GM18520 (cell line): ENCODE measurements around the gene IL32.
"Not testable (repeated sequence)": the region's sequence is repeated elsewhere in the genome, so short reads cannot be mapped to it uniquely, and the experiment has no call there.

Source experiments
- ATAC-seq: cut with Tn5 transposase; IDR thresholded peaks from one replicate; pipeline ENCODE4 v1.9.1; 2021; ENCODE audit not compliant: unreplicated experiment

The IL32 gene

DNA sequence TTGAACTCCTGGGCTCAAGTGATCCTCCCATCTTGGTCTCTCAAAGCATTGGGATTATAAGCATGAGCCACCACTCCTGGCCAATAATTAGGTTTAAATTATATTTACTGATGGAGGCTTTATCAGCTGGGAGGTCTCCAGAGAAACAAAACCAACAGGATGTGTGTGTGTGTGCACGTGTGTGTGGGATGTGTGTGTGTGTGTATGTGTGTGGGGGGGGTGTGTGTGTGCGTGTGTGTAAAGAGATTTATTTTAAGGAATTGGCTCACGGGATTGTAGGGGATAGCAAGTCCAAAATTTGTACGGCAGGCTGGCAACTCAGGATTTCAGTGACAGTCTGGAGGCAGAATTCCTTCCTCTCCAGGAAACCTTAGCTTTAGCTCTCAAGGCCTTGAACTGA lies 14.4 kb upstream of the IL32 start:
- no peak for ATAC-seq

DNA sequence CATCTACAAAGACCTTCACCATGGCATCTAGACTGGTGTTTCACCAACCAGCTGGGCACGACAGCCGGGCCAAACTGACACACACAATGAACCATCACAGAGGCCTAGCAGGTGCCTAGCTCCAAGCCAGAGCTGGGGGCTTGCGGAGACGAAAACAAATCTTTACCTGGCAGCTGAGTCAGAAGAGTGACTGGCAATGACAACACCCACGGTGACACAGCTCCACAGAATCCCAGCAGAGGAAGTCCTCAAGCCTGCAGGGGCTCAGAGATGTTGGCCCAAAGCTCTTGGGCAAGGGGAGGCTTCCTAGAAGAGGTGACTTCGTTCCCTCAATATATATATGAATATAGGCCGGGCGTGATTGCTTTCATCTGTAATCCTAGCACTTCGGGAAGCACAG lies 13.9 kb upstream of the IL32 start:
- no peak for ATAC-seq

DNA sequence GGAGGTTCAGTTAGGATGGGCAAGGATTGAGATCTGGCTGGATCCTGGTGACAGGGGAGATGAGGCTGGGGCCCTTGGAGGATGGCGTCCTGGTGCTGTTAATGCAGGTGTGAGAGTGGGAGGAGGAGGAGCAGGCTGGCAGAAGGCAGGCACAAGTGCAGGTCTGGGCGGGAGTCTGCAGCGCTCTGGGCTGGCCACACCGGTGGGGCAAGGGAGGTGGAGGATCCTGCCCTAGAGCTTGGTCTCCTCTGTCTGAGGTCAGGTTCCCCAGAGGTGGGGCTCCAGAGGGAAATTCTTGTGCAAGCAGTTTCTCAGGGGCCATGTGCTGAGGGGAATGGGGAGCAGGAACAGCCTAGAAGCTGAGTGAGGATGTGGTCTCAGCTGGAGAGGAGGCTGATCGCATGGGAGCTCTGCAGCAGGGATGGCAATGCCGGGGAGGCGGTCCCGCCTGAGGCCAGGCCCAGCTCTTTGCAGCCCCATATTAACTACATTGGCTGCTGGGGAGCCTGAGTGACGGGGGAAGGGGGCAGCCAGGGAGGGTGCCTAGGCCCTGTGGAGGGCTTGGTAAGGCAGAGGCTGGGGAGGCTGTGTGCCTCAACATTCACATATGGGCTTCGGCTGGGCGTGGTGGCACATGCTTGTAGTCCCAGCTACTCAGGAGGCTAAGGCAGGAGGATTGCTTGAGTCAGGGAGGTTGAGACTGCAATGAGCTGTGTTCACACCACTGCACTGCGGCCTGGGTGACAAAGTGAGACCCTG lies 12.7 kb upstream of the IL32 start:
- ATAC-seq, result not testable (repeated sequence)

DNA sequence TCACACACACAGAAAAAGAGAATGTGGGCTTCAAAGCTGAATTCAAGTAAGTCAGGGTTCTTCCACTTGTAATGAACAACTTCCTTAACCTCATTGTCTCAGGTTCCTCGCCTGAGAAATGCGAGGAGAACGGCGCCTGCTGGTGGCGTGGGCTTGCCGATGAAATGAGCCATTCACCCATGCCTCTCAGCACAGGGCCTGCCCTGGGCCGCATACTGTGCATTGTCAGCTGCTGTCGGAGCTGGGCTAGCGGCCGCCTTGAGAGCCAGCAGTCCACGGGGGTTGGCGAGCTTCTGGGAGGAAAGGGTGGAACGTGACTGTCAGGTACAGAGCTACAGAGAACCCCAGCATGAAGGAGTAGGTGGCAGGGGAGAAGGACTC lies 12.1 kb upstream of the IL32 start:
- not testable (repeated sequence) for ATAC-seq

DNA sequence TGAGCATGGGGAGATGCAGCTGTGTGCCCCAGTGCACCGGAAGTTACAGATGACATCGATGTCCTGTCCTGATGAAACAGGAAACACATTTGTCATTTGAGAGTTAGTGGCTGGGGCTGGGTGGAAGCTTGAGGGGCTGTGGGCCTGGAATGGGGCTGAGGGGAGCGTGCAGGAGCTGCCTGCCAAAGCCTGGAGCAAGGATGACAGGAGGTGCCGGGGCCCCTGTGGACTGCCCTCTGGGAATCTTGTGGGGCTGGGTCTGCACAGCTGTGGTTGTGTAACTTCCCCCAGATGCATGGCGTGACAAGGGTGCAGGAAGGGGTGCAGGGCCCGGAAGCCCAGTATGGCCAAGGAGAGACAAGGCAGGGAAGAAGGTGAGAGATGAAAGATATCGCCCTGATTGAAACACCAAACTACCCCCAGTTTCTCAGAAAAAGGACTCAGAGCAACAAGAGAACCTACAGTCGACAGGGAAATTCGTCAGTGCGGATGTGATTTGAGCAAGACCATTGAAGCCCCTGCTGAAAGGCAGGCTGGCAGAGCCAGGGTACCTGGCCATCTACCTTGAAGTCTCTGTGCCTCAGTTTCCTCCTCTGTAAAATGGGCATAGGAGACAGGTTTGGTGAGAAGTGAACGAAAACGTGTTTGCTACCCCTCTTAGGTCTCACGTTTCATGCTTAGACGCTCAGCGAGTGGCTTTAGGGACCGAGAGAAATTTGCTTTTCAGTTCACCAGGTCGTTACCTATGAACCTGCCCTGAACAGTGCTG lies 10.3 kb upstream of the IL32 start:
- ATAC-seq, result no peak

DNA sequence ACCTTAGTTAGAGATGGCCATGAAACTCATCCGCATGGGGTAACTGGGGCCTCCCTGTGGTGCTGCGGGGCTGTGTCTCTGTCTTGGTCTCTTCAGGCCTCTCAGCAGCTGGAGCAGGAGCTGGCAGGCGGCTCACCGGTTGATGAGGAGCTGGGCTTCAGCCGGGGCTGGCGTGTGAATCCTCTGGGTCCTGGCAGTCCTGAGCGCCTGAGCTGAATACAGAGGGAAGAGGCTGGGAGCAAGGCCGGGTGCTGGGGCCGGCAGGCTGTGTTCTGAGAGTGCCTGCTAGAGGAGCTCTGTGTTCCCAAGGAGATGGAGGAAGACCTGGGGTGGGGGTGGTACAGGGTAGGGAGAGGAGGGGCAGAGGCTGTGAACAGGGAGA lies 9.7 kb upstream of the IL32 start:
- ATAC-seq, result not testable (repeated sequence)

DNA sequence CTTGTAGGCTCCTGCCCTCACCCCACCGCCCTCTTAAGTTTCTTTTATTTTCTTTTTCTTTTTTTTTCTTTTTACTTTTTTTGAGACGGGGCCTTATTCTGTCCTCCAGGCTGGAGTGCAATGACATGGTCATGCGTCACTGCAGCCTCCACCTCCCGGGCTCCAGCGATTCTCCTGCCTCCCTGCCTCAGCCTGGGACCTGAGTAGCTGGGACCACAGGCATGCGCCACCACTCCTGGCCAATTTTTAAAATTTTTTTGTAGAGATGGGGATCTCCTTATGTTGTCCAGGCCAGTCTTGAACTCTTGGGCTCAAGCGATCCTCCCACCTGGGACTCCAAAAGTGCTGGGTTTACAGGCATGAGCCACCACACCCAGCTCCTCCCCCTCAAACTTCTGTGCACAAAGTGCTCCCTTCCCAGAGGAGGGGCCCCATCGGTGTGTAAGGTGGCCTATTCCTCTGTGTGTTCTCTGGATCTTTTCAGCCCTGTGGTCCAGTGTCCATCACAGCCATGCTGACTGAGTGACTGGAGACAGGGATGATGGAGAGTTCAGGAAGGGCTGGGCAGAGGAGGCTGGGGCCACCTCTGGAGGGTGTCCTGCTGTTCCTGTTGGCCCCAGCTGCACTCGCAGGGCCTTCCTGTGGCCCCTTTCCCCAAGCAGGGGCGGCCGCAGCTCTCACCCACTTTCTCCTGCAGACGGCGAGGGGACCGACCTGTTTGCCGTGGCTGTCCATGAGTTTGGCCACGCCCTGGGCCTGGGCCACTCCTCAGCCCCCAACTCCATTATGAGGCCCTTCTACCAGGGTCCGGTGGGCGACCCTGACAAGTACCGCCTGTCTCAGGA lies 8.9 kb upstream of the IL32 start:
- ATAC-seq, result no peak

DNA sequence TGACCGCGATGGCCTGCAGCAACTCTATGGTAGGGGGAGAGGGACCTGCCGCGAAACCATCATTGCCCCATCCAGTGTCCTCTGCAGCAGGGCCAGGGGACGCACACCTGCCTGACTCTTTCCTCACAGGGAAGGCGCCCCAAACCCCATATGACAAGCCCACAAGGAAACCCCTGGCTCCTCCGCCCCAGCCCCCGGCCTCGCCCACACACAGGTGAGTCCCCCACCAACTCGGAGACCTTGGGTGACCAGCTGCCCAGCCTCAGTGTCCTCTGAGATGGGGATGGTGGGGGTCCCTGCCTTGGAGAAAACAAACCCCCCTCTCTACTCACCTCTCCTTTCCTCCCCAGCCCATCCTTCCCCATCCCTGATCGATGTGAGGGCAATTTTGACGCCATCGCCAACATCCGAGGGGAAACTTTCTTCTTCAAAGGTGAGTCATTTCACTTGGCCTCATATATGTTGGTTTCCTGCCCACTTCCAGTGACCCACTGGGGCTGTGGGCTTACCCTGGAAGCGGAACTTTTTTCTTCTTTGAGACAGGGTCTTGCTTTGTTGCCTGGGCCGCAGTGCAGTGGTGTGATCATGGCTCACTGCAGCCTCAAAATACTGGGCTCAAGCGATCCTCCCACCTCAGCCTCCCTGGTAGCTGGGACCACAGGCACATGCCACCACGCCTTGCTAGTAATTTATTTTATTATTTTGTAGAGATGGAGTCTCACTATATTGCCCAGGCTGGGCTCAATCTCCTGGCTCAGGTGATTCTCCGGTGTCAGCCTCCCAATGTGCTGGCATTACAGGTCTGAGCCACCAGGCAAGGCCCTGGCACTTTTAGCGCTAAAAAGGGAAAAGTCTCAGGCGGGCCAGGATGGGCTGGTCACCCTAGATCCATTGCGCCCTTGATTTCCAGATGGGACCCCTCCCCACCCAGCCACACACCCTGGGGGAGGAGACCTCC lies 8.0 kb upstream of the IL32 start:
- no peak for ATAC-seq

DNA sequence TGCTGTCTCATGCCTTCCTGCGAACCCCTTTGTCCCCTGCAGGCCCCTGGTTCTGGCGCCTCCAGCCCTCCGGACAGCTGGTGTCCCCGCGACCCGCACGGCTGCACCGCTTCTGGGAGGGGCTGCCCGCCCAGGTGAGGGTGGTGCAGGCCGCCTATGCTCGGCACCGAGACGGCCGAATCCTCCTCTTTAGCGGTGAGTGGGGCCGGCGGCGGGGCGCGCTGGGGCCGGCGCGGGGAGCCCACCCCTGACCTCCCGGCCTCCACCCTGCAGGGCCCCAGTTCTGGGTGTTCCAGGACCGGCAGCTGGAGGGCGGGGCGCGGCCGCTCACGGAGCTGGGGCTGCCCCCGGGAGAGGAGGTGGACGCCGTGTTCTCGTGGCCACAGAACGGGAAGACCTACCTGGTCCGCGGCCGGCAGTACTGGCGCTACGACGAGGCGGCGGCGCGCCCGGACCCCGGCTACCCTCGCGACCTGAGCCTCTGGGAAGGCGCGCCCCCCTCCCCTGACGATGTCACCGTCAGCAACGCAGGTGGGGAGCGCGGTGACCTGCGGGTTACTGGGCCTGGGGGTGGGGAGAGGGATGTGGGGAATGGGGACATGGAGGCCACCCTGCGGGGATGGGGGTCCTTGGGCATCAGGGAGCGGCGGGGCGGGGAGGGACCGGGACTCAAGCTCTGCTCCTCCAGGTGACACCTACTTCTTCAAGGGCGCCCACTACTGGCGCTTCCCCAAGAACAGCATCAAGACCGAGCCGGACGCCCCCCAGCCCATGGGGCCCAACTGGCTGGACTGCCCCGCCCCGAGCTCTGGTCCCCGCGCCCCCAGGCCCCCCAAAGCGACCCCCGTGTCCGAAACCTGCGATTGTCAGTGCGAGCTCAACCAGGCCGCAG lies 7.1 kb upstream of the IL32 start:
- no peak for ATAC-seq

DNA sequence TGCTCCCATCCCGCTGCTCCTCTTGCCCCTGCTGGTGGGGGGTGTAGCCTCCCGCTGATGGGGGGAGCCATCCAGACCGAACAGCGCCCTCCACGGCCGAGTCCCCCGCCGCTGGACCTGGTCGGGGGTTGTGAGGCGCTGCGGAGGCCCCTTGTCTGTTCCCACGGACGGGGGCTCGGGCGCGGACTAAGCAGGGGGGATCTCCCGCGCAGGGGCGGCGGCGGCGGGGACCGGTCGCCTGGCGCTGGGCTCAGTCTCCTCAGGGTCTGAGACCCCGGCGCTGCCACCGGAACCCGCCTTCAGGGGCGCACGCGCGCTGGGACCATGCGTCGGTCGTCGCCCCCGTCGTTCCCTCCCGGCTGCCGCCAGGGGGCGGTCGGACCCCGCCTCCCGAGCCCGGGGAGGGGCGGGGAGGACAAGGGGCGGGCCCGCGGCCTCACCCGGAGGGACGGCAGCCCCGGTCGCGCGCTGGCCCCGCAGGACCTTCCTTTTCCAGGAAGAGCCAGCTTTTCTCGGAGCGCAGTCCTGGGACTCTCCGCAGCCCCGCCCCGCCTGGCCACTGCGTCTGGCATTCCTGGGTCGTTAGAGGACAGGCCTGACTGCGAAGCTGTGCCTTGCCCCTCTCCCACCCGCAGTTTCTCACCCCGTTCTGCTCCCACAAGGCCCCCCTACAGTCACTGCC lies 6.3 kb upstream of the IL32 start:
- ATAC-seq, result peak; percentile 70

DNA sequence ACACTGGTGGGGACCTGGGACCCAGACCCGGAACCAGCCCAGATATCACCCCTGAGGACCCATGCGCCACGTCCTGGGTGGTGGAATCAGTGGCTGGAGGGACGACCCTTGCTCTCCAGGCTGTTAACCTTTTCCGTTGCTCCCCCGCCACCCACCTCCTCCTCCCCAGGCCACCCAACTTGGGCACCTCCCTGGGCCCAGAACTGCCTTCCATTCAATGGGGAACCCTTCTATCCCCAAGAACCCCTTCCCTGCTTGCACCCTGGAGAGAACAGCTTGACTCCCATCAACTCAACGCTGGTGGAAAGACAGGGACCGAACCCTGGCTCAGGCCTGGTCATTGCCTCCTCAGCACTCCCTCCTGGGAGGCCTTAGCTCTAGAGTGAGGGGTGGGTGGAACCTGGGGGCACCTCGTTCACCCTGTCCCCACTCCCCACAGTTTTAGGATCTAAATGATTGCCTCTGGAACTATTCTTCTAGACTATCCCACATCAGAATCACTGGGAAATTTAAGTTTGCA lies 5.7 kb upstream of the IL32 start:
- ATAC-seq, result no peak

DNA sequence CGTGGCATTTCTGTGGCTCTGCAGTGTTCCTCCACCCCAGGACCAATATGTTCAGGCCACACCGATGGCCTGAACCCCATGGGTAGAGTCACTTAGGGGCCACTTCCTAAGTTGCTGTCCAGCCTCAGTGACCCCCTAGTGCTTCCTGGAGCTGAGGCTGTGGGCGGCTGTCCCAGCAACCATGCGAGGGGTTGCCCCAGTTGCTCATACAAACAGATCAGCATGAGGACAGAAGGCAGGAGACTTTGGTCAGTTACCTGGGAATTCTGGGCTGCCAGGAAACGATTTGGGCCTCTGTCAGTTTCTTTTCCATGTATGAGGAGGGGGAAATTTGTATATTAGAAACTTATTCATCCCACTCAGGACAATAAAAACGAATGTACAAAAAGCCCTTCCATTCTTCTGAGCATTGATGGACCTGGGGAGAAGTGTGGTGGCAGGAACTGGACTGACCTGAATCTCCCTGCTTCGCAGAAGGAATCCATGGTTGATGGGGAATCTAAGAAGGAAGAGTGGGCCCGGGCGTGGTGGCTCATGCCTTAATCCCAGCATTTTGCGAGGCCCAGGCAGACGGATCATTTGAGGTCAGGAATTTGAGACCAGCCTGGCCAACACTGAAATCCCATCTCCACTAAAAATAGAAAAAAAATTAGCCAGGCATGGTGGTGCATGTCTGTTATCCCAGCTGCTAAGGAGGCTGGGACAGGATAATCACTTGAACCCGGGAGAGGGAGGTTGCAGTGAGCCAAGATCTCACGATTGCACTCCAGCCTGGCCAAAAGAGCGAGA lies 4.9 kb upstream of the IL32 start:
- no peak for ATAC-seq

DNA sequence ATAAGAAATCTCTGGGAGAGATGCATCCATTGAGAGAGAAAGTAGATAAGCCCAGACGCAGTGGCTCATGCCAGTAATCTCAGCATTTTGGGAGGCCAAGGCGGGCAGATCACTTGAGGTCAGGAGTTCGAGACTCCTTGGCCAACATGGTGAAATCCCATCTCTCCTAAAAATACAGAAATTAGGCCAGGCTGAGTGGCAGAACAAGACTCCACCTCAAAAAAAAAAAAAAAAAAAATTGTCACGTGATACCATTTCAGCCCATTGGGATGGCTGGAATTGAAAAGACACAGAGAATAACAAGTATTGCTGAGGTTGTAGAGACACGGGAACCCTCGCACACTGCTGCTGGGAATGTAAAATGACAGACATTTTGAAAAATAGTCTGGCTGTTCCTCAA lies 2.9 kb upstream of the IL32 start:
- ATAC-seq, result no peak

DNA sequence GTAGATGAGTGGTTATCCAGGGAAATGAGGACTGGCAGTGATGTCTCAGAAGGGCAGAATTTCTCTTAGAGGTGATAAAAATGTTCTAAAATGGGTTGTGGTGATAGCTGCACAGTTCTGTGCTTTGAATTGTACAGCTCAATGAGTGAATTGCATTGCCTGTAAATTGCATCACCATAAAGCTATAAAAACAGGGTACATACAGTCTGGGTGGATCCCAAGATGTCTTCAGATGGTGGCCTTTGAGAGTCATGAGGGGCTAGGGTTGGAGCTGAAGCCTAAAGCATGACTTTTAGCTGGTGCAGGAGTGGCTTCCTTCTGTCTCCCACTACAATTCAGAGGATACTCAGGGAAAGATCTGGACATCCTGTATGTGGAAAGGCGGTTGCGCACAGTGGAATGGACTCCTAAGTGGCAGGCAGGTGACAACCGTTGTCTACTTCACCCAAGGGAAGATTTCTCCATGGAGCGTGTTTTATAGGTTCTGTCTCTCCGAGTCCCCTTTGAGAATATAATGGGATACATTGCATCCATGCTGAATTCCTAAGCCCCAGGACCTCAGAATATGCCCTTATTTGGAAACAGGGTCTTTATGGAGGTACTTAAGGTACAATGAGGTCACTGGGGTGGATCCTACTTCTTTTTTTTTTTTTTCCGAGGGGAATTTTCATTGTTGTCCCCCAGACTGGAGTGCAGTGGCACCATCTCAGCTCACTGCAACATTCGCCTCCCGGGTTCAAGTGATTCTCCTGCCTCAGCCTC lies 1.6 kb upstream of the IL32 start:
- no peak for ATAC-seq

DNA sequence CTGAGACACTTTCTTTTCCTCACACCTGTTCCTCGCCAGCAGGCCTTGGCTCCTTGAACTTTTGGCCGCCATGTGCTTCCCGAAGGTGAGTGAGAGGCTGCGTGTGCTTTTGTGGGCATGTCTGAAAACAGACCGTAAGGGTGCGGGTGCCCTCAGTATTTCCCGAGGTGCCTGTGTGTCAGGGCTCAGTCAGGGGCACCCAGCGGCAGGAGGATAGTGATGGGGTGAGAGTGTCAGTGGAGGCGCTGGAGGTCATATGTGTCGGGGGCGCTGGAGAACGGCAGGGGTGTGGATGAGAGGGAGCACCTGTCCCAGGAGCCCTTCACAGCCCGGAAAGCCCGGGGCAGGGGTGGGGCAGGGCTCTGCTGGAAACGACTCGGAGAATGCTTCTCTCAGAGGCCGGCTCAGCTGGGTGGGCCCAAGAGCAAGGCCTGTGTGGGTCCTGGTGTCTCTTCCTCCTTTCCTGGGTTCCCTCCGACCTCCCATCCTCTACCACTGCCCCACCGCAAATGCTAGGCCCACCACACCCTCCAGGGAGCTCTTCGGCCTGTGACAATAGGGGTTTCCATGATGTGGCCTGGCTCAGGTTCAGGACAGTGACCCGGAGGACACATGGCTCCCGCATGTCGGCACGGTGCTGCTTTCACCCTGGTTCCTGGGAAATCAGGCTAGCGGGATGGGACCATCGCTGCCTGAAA lies 451 bp downstream of the IL32 start:
- ATAC-seq, result no peak

DNA sequence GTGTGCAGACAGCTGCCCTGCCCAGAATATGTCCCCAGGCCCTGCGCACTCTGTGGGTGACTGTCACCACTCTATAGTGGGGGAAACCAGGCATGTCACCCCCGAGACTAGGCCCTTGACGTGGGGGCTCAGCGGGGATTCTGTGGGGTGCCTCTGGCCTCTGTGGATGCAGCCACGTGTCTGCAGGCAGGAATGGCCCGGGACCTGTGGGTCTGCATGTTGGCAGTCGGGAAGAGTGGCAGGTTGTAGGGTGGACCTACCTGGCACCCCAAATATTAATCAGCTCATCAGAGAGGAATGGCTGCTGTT lies 954 bp downstream of the IL32 start:
- no peak for ATAC-seq

DNA sequence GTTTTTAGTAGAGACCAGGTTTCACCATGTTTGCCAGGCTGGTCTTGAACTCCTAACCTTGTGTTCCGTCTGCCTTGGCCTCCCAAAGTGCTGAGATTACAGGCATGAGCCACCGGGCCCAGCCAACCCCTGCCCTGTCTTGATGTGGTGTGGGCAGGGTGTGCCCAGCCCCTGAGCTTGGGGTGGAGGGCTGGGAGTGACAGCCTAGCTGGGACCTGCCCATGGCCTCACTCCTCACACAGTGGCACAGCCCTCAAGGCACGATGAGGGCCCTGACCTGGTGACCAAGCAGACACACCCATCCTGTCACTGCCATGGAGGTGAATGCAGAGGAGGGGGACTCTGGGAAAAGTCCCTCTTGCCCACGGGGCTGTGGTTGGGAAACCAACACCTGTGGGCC lies 3.0 kb downstream of the IL32 start:
- ATAC-seq, result no peak
